ENCODE data around the gene CHCHD6. TPM values are rescaled to one million over a fixed set of nuclear protein-coding genes. Genes with fewer than 3 reads are reported as not detected.

CHCHD6 gene
- total RNA-seq, 4 donors from 2014 or later: 6.4 to 14.2 (median 10.3) TPM; not detected in 1

DNA sequence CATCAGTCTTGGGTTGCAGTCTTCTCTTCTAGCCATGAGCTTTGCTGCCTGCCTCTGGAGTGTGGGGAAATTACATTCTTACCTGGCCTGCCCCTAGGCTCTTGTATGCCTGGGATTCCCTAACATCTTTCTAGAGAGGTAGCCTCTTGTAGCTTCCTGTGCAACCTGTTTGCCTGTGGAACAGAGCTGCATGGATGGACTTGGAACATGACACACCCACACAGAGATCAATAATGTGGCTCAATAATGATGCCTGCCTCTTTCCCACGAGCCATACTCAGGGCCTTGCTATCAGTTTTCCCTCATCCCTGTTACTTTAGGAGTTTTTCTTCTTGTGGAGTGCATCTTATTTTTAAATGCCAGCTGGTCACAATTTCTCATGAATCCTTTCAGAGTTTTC lies 11.4 kb downstream of the CHCHD6 start:
- Histone ChIP-seq H3K9me3 (no peaks in the 10 kb centered on the region), H3K27me3 (no peaks in the 10 kb centered on the region), H3K4me3 (no peak overlapping the region), H3K4me1 (no peaks in the 10 kb centered on the region), H3K36me3 (no peaks in the 10 kb centered on the region), H3K27ac (no peak overlapping the region)
- no peak for DNase-seq
- intact Hi-C loops (cut with DNase I; ENCODE audit: low total_unique reads): no loop called here
- TF ChIP-seq, protein P1, sequence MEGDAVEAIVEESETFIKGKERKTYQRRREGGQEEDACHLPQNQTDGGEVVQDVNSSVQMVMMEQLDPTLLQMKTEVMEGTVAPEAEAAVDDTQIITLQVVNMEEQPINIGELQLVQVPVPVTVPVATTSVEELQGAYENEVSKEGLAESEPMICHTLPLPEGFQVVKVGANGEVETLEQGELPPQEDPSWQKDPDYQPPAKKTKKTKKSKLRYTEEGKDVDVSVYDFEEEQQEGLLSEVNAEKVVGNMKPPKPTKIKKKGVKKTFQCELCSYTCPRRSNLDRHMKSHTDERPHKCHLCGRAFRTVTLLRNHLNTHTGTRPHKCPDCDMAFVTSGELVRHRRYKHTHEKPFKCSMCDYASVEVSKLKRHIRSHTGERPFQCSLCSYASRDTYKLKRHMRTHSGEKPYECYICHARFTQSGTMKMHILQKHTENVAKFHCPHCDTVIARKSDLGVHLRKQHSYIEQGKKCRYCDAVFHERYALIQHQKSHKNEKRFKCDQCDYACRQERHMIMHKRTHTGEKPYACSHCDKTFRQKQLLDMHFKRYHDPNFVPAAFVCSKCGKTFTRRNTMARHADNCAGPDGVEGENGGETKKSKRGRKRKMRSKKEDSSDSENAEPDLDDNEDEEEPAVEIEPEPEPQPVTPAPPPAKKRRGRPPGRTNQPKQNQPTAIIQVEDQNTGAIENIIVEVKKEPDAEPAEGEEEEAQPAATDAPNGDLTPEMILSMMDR (IDR thresholded peaks at IDR 0.05): no peak
- no peak for TF ChIP-seq POLR2A (IDR thresholded peaks at IDR 0.05)

DNA sequence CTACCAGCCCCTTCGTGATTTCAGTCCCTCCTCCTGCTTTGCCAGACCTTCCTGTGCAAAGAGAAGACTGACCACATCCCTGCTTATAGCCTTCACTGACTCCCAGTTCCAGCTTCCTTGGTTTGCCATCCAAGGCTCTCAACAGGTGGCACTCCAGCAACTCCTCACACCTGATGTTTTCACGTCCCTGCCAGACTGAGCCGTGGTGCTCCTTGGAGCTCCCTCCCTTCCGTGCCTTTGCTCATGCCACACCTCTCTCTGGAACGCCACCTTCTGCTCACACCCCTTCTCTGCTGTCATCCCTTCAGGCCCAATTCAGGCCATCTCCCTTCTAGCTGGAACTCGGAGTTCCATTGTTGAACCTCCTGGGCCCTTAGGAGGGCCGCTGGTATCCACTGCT lies 12.0 kb downstream of the CHCHD6 start:
- no peaks in the 10 kb centered on the region for H3K27me3 ChIP-seq
- DNase-seq: no peak
- H3K36me3 ChIP-seq: no peaks in the 10 kb centered on the region
- no peak for TF ChIP-seq POLR2A (IDR thresholded peaks at IDR 0.05)
- TF ChIP-seq, protein P1 (IDR thresholded peaks at IDR 0.05): no peak
- H3K27ac ChIP-seq: no peak overlapping the region
- H3K4me3 ChIP-seq: no peak overlapping the region
- intact Hi-C loops (cut with DNase I; ENCODE audit: low total_unique reads): no loop called here
- H3K9me3 ChIP-seq: no peaks in the 10 kb centered on the region
- no peaks in the 10 kb centered on the region for H3K4me1 ChIP-seq

DNA sequence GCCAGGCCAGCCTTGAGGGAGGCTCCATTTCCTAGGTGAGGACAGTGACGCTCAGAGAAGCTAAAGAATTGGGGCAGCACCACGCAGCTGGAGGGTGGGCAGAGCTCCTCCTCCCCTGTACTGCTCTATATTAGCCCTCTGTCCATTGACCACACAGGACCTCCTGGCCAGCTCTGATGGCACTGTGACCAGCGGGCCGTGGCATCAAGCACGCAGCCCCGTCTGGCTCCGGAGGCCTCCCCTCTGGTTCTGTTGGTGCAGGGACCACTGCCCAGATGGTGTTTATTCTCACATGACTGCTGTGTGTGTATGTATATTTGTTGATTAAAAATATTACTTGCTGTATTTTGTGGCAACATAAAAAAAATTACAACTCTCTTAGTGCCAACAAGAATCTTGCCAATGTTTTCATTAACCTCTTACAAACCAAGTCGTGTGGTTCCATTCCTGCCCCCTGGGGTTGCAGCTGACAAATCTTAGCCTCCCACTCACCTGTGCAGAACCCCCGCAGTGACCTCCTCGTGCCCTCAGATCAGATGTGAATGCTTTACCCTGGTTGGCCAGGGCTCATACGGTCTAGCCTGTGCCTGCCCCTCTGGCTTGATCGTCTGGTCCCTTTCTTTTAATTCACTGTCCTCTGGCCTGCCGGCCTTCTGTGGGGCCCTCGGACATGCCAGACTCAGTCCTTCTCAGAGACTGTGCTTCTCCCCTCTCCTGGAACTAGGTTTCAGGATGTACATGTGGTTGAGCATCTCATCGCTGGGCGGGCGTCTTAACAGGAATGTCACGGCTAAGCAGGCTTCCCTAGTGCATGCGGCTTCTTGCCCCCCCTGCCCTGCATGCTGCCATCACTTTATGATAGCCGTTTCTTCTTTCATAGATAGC lies 14.8 kb downstream of the CHCHD6 start:
- TF ChIP-seq, protein P1 (IDR thresholded peaks at IDR 0.05): no peak
- TF ChIP-seq POLR2A (IDR thresholded peaks at IDR 0.05): no peak

DNA sequence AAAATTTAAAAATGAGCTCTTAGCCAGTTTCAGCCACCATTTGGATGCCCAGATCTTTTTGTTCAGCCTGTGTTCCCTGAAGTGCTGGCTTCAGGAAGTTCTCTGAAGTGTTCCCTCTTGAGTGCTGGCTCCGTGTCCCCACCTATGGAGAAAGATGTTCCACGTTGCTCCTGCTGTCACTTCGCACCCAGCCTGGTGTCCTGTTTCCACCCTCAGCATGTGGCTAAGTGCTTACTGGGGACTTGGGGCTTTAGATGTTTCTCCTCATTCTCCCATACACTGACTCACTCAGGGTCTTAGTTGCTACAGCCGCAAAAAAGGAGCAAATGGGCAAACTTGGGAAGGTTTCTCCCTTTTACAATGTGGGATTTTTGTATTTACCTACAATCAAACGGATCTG lies 16.6 kb downstream of the CHCHD6 start:
- H3K36me3 ChIP-seq: no peaks in the 10 kb centered on the region
- no peaks in the 10 kb centered on the region for H3K4me1 ChIP-seq
- no peaks in the 10 kb centered on the region for H3K27me3 ChIP-seq
- no peak overlapping the region for H3K4me3 ChIP-seq
- intact Hi-C loops (cut with DNase I; ENCODE audit: low total_unique reads): no loop called here
- DNase-seq: no peak
- H3K9me3 ChIP-seq: no peaks in the 10 kb centered on the region
- TF ChIP-seq, protein P1 (IDR thresholded peaks at IDR 0.05): no peak
- no peak for TF ChIP-seq POLR2A (IDR thresholded peaks at IDR 0.05)
- H3K27ac ChIP-seq: no peak overlapping the region

More for the DNA sequence above, 14.8 kb downstream of the CHCHD6 start:
- Histone ChIP-seq H3K36me3 (no peaks in the 10 kb centered on the region), H3K4me3 (no peak overlapping the region), H3K27me3 (no peaks in the 10 kb centered on the region), H3K4me1 (no peaks in the 10 kb centered on the region), H3K9me3 (no peaks in the 10 kb centered on the region), H3K27ac (no peak overlapping the region)
- intact Hi-C loops (cut with DNase I; ENCODE audit: low total_unique reads): loop anchor here (2.0 kb wide), 1 partner anchor 46 kb away; no protein-coding TSS in a partner anchor
- DNase-seq: no peak

DNA sequence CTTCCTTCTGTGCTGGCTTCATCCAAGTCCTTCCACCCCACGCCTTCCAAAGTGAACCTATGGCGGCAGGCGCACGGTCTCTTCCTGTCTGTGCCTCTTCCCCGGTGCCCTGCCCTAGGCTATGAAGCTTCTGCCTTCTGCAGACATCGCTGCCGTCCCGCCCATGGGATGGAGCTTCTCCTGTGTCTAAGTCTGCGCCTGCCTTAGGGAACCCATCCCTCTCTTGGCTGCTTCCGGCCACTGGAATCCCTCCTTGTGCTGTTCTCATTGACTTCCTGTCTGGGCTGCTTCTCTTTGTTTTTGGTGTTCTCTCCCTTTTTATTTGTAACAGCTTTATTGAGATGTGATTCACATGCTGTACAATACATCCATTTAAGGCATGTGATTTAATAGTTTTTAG lies 17.2 kb downstream of the CHCHD6 start:
- H3K4me3 ChIP-seq: no peak overlapping the region
- intact Hi-C loops (cut with DNase I; ENCODE audit: low total_unique reads): no loop called here
- no peaks in the 10 kb centered on the region for H3K4me1 ChIP-seq
- TF ChIP-seq, protein P1 (IDR thresholded peaks at IDR 0.05): no peak
- TF ChIP-seq POLR2A (IDR thresholded peaks at IDR 0.05): no peak
- no peaks in the 10 kb centered on the region for H3K9me3 ChIP-seq
- H3K27me3 ChIP-seq: no peaks in the 10 kb centered on the region
- H3K27ac ChIP-seq: no peak overlapping the region
- DNase-seq: no peak
- no peaks in the 10 kb centered on the region for H3K36me3 ChIP-seq
